Mesodermal cell (in vitro differentiated cells): ENCODE results near the gene ST6GALNAC3.

Experiments
- H3K27ac ChIP-seq: 2 replicates; pipeline ENCODE4 v1.7.0; 2013; ENCODE audit warnings: mild to moderate bottlenecking, low read depth, low read length, moderate library complexity; ENCODE audit not compliant: severe bottlenecking
- H3K36me3 ChIP-seq: 2 replicates; pipeline ENCODE4 v1.7.1; 2013; ENCODE audit warnings: mild to moderate bottlenecking, low read length, moderate library complexity; ENCODE audit not compliant: control insufficient read depth, insufficient read depth
- H3K4me1 ChIP-seq: one replicate; pipeline ENCODE4 v1.7.1; 2013; ENCODE audit warnings: mild to moderate bottlenecking, low read length; ENCODE audit not compliant: insufficient read depth, control insufficient read depth, poor library complexity, severe bottlenecking
- H3K4me3 ChIP-seq: 2 replicates; pipeline ENCODE4 v1.7.0; 2013; ENCODE audit warnings: low read length, control low read depth, mild to moderate bottlenecking; ENCODE audit not compliant: insufficient read depth, poor library complexity, severe bottlenecking; ENCODE audit errors: extremely low read depth
- H3K9me3 ChIP-seq: 2 replicates; pipeline ENCODE4 v1.7.1; 2013; ENCODE audit warnings: mild to moderate bottlenecking, low read length, moderate library complexity; ENCODE audit not compliant: control insufficient read depth
- WGBS, 2 experiments: methylation state at CpG; one replicate each; pipeline ENCODE4 v1.1.5; 2013; ENCODE audit warnings: missing lambda C conversion rate in 2 of 2; ENCODE audit not compliant: insufficient coverage in 2 of 2; 5-methylcytosine and 5-hydroxymethylcytosine counted together

The ST6GALNAC3 gene

GRCh38 chr1:76281306-76281705, 206.8 kb downstream of the ST6GALNAC3 start:
- Histone ChIP-seq H3K36me3 (no peaks in the 10 kb centered on the region), H3K4me3 (no peak overlapping the region), H3K27ac (no peak overlapping the region), H3K4me1 (peaks cover 12% of the 10 kb centered on the region), H3K9me3 (no peaks in the 10 kb centered on the region)
- 100% methylated on average over 1 of the region's 2 CpGs; no CpG with 5 or more reads in 1 of the 2 experiments for WGBS, 2 experiments

DNA sequence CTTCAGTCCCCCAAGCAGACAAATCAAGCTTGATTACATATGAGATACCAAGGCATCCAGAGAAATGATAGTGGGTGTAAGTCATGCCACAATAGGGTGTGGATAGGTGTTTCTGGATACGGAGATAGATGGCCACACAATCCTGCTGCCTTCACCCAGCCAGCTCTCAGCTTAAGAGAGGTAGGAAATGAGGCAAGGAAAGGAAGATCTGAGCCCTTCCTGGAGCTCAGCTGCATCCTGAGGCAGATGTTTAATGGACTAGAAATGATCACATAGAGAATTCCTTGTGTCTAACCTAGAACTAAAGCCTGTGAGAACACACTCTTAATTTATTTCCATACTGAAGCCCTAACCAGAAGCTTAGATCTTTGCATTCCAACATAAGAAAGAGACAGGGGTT, 210.3 kb downstream of the ST6GALNAC3 start:
- Histone ChIP-seq H3K4me3 (no peak overlapping the region), H3K27ac (peak overlapping the region; percentile 36), H3K4me1 (peaks cover 5% of the 10 kb centered on the region), H3K9me3 (no peaks in the 10 kb centered on the region), H3K36me3 (no peaks in the 10 kb centered on the region)
- WGBS, 2 experiments: 100% methylated on average over 1 of the region's 1 CpG

DNA sequence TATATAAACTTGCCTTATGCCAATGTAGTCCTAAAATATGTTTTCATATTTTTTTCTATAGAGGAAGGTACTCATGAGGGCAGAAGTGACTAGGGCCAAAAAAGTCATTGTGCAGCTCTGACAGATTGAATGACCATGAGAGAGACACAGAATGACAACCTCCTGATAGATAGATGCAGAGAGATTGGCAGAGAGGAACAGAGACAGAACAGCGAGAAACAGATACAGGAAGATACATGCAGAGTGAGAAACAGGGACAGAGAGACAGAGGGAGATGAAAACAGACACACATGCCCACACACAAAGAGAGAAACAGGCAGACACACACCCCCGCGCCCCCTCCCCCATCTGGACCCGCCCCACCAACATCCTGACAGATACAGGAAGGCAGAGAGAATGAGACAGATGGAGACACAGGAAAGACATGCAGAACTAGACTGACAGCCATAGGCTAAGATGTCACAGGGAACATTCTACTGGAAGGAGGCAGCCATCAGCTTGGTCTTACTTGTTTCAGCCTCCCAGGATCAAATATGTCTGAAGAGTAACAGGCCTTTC, 211.1 kb downstream of the ST6GALNAC3 start:
- no peak overlapping the region for H3K4me3 ChIP-seq
- H3K4me1 ChIP-seq: peaks cover 5% of the 10 kb centered on the region
- peak overlapping the region; percentile 16 for H3K27ac ChIP-seq
- H3K36me3 ChIP-seq: no peaks in the 10 kb centered on the region
- 100% methylated on average over 1 of the region's 4 CpGs; no CpG with 5 or more reads in 1 of the 2 experiments for WGBS, 2 experiments
- no peaks in the 10 kb centered on the region for H3K9me3 ChIP-seq

DNA sequence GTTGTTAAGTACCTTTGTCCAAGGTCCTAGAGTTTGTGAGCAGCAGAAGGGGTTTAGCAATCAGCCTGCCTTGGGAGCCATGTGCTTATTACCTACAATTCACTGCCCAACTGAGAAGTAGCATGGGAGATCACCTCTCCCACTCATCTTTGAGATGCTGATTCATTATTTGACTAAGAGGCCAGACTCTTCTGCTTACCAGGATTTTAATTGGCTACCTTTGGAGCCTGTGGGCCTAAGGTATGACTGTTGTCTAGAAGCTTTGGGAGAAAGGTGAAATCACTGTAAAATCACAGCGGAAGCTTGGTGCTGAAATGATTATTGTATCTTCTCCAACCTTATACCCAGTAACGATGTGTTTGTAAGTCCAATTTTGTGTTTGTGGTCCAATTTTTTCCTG, 213.4 kb downstream of the ST6GALNAC3 start:
- peaks cover 5% of the 10 kb centered on the region for H3K4me1 ChIP-seq
- H3K9me3 ChIP-seq: no peaks in the 10 kb centered on the region
- no CpG with 5 or more reads among the region's 2 CpGs for WGBS, 2 experiments
- H3K27ac ChIP-seq: no peak overlapping the region
- H3K4me3 ChIP-seq: no peak overlapping the region
- no peaks in the 10 kb centered on the region for H3K36me3 ChIP-seq

DNA sequence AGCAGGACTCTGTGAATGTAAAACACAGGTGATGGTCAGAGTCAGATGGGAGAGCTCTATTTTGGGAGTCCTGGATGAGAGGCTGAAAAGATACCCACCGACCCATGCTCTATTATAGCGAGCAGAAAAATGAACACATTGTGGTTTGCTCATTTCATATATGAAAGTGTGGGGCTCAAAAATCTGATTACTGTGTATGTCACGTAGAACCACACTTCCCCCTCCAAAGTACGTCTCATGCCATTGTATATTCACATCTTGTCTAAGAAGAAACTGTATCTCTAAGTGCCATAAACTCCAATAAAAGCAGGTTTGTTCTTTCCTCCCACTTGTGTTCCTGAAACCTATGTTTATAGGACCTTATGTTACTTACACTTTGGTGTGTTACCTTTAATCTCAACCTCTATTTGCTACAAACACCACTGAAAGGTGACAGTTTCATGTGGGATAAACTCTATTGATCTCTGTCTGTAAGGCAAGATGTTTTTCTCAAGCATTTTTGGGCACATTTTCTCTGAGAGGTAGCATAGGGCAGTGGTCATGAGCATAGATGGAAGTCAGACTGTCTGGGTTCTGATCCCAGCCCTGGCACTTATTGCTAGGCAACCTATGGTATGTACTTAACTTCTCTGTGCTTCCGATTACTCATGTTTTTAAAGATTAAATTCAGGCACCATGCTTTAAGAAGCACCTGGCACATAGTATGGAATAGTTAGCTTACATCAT, 214.4 kb downstream of the ST6GALNAC3 start:
- H3K4me1 ChIP-seq: peaks cover 5% of the 10 kb centered on the region
- no peak overlapping the region for H3K27ac ChIP-seq
- H3K4me3 ChIP-seq: no peak overlapping the region
- no peaks in the 10 kb centered on the region for H3K36me3 ChIP-seq
- WGBS, 2 experiments: 95 to 97% methylated on average over 4 to 5 of the region's 5 CpGs
- H3K9me3 ChIP-seq: no peaks in the 10 kb centered on the region

DNA sequence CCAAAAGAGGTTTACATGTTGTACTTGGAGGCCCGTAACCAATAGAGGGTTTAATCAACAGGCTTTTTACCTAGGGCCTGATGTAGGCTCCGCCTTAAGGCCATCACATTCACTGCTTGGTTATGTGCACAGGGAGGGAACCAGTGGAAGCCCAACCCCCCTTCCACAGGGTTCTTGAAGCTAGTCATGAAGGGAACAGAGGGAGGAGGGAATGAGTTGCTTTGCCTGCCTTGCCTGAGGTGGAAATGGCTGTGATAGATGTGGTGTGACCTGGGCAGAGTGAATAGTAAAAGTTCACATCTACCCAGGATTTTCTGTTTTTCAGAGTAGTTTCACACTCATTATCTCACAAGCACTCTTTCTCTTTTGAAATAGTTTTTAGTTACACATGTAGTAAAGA, 215.1 kb downstream of the ST6GALNAC3 start:
- H3K9me3 ChIP-seq: no peaks in the 10 kb centered on the region
- peaks cover 5% of the 10 kb centered on the region for H3K4me1 ChIP-seq
- H3K4me3 ChIP-seq: no peak overlapping the region
- no peak overlapping the region for H3K27ac ChIP-seq
- 88 to 94% methylated on average over 2 of the region's 2 CpGs for WGBS, 2 experiments
- no peaks in the 10 kb centered on the region for H3K36me3 ChIP-seq

GRCh38 chr1:76290271-76290670, 215.7 kb downstream of the ST6GALNAC3 start:
- Histone ChIP-seq H3K36me3 (no peaks in the 10 kb centered on the region), H3K9me3 (no peaks in the 10 kb centered on the region), H3K27ac (no peak overlapping the region), H3K4me1 (peaks cover 5% of the 10 kb centered on the region), H3K4me3 (no peak overlapping the region)
- WGBS, 2 experiments: 79 to 85% methylated on average over 2 of the region's 2 CpGs

GRCh38 chr1:76291191-76291590, 216.6 kb downstream of the ST6GALNAC3 start:
- 79 to 90% methylated on average over 9 to 13 of the region's 13 CpGs for WGBS, 2 experiments
- Histone ChIP-seq H3K4me3 (no peak overlapping the region), H3K36me3 (no peaks in the 10 kb centered on the region), H3K4me1 (peaks cover under 1% of the 10 kb centered on the region), H3K9me3 (no peaks in the 10 kb centered on the region), H3K27ac (no peak overlapping the region)

DNA sequence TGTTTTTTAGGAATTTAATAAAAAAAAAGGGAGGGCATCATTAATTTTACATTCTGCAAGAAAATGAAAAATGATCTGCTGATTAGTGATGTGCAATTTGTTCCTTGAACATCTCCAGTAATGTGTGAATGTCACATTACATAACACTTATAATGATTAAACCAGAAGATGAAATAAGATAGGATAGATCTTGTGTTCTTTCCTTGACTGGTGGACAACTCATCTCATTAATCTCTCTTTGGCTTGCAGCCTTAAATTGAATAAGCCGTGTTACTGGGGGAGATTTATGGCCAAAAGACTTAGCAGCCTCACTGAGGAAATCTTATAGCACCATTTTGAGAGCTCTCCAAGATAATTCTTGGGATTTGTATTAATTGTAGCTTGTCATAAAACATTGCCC, 217.2 kb downstream of the ST6GALNAC3 start:
- H3K4me3 ChIP-seq: no peak overlapping the region
- no peaks in the 10 kb centered on the region for H3K36me3 ChIP-seq
- H3K9me3 ChIP-seq: no peaks in the 10 kb centered on the region
- H3K27ac ChIP-seq: no peak overlapping the region
- WGBS, 2 experiments: no CpG with 5 or more reads among the region's 1 CpG
- no peaks in the 10 kb centered on the region for H3K4me1 ChIP-seq

GRCh38 chr1:76292418-76293184, 218.1 kb downstream of the ST6GALNAC3 start:
- no peak overlapping the region for H3K4me3 ChIP-seq
- no peak overlapping the region for H3K27ac ChIP-seq
- H3K4me1 ChIP-seq: no peaks in the 10 kb centered on the region
- no peaks in the 10 kb centered on the region for H3K9me3 ChIP-seq
- no peaks in the 10 kb centered on the region for H3K36me3 ChIP-seq
- 100% methylated on average over 1 to 2 of the region's 2 CpGs for WGBS, 2 experiments
